ENCODE measurements around the gene DNAJC1.

GRCh38 chr10:21811245-21811585 is 192.3 kb downstream of the DNAJC1 start:
- TF ChIP-seq CTCF (IDR thresholded peaks at IDR 0.05) (no peak), POLR2A (IDR thresholded peaks at IDR 0.05) (no peak)
